Measurements from ENCODE around the gene CBX1.

The CBX1 gene

GRCh38 chr17:48067245-48067644, 34.0 kb downstream of the CBX1 start:
- TF ChIP-seq CTCF (IDR thresholded peaks at IDR 0.05; ENCODE audit: low read depth, low read length, missing control alignments) = no peak

GRCh38 chr17:48066656-48067055, 34.6 kb downstream of the CBX1 start:
- no peak for DNase-seq (ENCODE audit: low read depth)
- no peak for TF ChIP-seq CTCF (IDR thresholded peaks at IDR 0.05; ENCODE audit: low read depth, low read length, missing control alignments)
- H3K4me3 ChIP-seq (ENCODE audit: low read depth, low read length) = no peak overlapping the region

More at GRCh38 chr17:48067245-48067644, 34.0 kb downstream of the CBX1 start:
- DNase-seq (ENCODE audit: low read depth) = no peak
- H3K4me3 ChIP-seq (ENCODE audit: low read depth, low read length) = no peak overlapping the region

GRCh38 chr17:48066192-48066591, 35.1 kb downstream of the CBX1 start:
- DNase-seq (ENCODE audit: low read depth) = no peak
- no peak for TF ChIP-seq CTCF (IDR thresholded peaks at IDR 0.05; ENCODE audit: low read depth, low read length, missing control alignments)
- H3K4me3 ChIP-seq (ENCODE audit: low read depth, low read length) = no peak overlapping the region

GRCh38 chr17:48064638-48065037, 36.6 kb downstream of the CBX1 start:
- H3K4me3 ChIP-seq (ENCODE audit: low read depth, low read length) = no peak overlapping the region
- TF ChIP-seq CTCF (IDR thresholded peaks at IDR 0.05; ENCODE audit: low read depth, low read length, missing control alignments) = no peak
- DNase-seq (ENCODE audit: low read depth) = no peak

- no peak for TF ChIP-seq CTCF (IDR thresholded peaks at IDR 0.05; ENCODE audit: low read depth, low read length, missing control alignments)
- H3K4me3 ChIP-seq (ENCODE audit: low read depth, low read length) = no peak overlapping the region
- no peak for DNase-seq (ENCODE audit: low read depth)
Measured at GRCh38 chr17:48062273-48062672, 39.0 kb downstream of the CBX1 start.

GRCh38 chr17:48060249-48060648, 41.0 kb downstream of the CBX1 start:
- TF ChIP-seq CTCF (IDR thresholded peaks at IDR 0.05; ENCODE audit: low read depth, low read length, missing control alignments) = no peak
- H3K4me3 ChIP-seq (ENCODE audit: low read depth, low read length) = no peak overlapping the region
- no peak for DNase-seq (ENCODE audit: low read depth)

GRCh38 chr17:48059125-48059668, 42.1 kb downstream of the CBX1 start:
- no peak for TF ChIP-seq CTCF (IDR thresholded peaks at IDR 0.05; ENCODE audit: low read depth, low read length, missing control alignments)
- H3K4me3 ChIP-seq (ENCODE audit: low read depth, low read length) = no peak overlapping the region
- no peak for DNase-seq (ENCODE audit: low read depth)

All from GM12864 (cell line).